Measurements from ENCODE around the gene MYO1D.
"Not testable (repeated sequence)": the region's sequence is repeated elsewhere in the genome, so short reads cannot be mapped to it uniquely, and the experiment has no call there.

The MYO1D gene

DNA sequence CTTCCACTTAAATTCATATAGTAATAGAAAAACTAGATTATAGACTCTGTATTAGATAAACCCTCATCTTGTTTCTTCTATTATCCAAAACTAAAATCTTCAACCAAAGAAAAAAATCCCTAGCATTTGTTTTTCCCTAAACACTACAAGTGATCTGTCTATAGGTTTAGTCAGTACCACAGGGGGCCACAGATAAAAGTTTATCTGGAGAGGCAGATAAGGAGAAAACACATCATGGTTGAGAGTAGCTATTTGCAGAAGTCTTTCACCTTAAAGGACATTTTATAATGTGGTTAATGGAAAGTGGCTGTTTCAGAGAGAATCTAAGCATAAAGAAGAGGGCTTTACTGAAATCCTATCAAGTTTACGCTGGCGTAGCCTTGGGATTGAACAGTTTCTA lies 230.0 kb downstream of the MYO1D start:
- DNase-seq: no peak
- Histone ChIP-seq H3K4me3 (ENCODE audit: low read depth, low read length) (no peak overlapping the region), H3K9me3 (ENCODE audit: severe bottlenecking) (peaks cover 3% of the 10 kb centered on the region), H3K36me3 (no peaks in the 10 kb centered on the region), H3K27me3 (ENCODE audit: insufficient read depth, low read depth, severe bottlenecking) (no peaks in the 10 kb centered on the region), H3K27ac (no peak overlapping the region)
- TF ChIP-seq, protein P1, sequence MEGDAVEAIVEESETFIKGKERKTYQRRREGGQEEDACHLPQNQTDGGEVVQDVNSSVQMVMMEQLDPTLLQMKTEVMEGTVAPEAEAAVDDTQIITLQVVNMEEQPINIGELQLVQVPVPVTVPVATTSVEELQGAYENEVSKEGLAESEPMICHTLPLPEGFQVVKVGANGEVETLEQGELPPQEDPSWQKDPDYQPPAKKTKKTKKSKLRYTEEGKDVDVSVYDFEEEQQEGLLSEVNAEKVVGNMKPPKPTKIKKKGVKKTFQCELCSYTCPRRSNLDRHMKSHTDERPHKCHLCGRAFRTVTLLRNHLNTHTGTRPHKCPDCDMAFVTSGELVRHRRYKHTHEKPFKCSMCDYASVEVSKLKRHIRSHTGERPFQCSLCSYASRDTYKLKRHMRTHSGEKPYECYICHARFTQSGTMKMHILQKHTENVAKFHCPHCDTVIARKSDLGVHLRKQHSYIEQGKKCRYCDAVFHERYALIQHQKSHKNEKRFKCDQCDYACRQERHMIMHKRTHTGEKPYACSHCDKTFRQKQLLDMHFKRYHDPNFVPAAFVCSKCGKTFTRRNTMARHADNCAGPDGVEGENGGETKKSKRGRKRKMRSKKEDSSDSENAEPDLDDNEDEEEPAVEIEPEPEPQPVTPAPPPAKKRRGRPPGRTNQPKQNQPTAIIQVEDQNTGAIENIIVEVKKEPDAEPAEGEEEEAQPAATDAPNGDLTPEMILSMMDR (IDR thresholded peaks at IDR 0.05; ENCODE audit: low read depth, low read length): no peak

DNA sequence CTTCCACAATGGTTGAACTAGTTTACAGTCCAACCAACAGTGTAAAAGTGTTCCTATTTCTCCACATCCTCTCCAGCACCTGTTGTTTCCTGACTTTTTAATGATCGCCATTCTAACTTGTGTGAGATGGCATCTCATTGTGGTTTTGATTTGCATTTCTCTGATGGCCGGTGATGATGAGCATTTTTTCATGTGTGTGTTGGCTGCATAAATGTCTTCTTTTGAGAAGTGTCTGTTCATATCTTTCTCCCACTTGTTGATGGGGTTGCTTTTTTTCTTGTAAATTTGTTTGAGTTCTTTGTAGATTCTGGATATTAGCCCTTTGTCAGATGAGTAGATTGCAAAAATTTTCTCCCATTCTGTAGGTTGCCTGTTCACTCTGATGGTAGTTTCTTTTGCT lies 235.4 kb downstream of the MYO1D start:
- not testable (repeated sequence) for H3K4me3 ChIP-seq (ENCODE audit: low read depth, low read length); H3K36me3 ChIP-seq; H3K27me3 ChIP-seq (ENCODE audit: insufficient read depth, low read depth, severe bottlenecking); H3K27ac ChIP-seq; DNase-seq; H3K9me3 ChIP-seq (ENCODE audit: severe bottlenecking)

DNA sequence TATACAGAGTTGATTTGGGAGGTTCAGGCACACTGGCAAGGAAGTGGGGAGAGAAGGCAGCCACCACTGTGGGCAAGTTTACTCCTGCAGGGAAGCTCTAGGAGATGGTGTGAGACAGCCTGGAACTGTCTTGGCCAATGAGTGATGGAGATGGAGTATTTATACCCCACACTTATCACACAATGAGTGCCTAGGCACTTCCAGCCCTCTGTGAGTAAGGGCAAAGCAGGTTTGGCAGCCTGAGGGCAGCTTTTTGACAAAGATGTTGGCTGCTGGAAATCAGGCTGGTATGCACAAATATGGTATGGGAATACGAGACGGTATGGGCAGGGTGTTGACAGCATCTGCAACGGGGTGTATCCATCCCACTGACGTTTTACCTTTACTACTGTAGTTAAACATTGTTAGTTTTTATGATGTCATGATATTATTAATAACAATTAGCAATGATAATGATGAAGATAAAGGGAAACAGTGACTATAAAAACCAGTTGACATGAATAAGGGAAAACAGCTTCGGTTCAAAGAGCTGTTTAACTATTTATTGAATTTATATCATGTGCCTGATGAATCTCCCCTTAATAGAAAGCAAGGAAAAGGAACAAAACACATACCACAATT lies 240.2 kb downstream of the MYO1D start:
- TF ChIP-seq, protein P1 (IDR thresholded peaks at IDR 0.05; ENCODE audit: low read depth, low read length): no peak
- no peaks in the 10 kb centered on the region for H3K27me3 ChIP-seq (ENCODE audit: insufficient read depth, low read depth, severe bottlenecking)
- DNase-seq: no peak
- H3K9me3 ChIP-seq (ENCODE audit: severe bottlenecking): no peaks in the 10 kb centered on the region
- H3K36me3 ChIP-seq: no peaks in the 10 kb centered on the region
- H3K4me3 ChIP-seq (ENCODE audit: low read depth, low read length): no peak overlapping the region
- H3K27ac ChIP-seq: no peak overlapping the region

DNA sequence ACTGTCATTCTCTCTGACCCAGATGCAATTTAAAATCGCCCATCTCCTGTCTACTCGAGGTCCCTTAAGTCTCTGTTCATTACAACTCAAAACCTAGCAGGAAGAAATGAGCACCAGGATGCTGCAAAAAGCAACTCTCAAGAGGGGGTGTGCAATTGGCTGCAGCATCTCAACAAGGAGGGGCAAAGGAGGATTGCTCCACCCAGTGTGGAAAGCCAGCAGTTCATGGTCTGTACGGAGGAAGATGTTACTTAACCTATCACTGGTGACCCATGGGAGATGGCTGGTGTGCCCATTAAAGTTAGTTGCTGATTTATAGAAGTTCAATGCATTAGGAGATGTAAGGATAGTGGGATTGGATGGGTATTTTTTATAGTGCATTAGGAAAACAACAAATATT lies 242.8 kb downstream of the MYO1D start:
- Histone ChIP-seq H3K4me3 (ENCODE audit: low read depth, low read length) (no peak overlapping the region), H3K36me3 (no peaks in the 10 kb centered on the region), H3K27me3 (ENCODE audit: insufficient read depth, low read depth, severe bottlenecking) (no peaks in the 10 kb centered on the region), H3K9me3 (ENCODE audit: severe bottlenecking) (no peaks in the 10 kb centered on the region), H3K27ac (no peak overlapping the region)
- TF ChIP-seq, protein P1 (IDR thresholded peaks at IDR 0.05; ENCODE audit: low read depth, low read length): no peak
- no peak for DNase-seq

DNA sequence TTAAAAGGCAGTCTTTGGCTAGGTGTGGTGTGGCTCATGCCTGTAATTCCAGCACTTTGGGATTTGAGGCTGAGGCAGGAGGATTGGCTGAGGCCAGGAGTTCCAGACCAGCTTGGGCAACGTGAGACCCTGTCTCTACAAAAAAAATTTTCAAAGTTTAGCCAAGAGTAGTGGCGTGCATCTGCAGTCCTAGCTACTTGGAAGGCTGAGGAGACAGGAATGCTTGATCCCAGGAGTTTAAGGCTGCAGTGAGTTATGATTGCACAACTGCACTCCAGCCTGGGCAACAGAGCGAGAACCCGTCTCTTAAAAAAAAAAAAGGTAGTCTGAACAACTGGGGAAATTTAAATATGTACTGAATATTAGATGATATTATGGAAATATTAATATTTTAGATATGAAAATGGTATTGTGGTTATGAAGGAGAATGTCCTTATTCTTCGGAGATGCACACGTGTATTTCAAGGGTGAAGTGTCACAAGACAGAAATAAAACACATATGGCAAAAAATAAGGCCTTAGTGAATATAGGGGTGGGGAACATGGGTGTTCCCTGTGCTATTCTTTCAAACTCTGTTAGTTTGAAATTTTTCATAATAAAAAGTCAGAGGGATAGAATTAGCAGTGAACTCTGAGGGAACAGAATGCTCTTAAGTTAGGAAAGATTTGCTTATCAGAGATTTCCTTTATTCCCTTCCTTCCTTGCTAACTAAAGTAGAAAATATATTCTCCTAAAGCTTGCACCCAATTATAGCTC lies 245.4 kb downstream of the MYO1D start:
- no peaks in the 10 kb centered on the region for H3K36me3 ChIP-seq
- H3K4me3 ChIP-seq (ENCODE audit: low read depth, low read length): no peak overlapping the region
- H3K9me3 ChIP-seq (ENCODE audit: severe bottlenecking): no peaks in the 10 kb centered on the region
- TF ChIP-seq, protein P1 (IDR thresholded peaks at IDR 0.05; ENCODE audit: low read depth, low read length): no peak
- no peak overlapping the region for H3K27ac ChIP-seq
- no peaks in the 10 kb centered on the region for H3K27me3 ChIP-seq (ENCODE audit: insufficient read depth, low read depth, severe bottlenecking)
- no peak for DNase-seq

DNA sequence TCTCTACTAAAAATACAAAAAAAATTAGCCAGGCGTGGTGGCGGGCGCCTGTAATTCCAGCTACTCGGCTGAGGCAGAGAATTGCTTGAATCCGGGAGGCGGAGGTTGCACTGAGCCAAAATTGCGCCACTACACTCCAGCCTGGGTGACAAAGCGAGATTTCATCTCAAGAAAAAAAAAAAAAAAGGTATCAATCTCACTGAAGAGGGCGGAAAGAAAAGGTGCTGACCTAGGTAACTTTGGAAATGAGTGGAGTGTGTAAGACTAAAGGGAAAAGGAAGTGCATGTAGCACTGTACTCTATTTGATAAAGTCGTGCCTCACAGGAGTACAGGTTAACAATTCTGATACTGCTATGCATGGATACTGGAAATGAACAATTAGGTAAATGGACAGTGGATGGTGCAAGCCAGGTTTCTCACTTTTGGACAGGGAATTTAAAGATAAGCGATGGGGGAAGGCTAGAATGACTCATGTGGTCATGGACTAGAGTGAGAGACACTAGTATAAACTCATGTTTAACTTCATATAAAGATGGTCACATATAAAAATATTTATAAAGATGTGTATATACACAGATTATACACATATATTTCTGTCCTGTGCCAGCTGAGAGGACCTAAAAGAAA lies 247.2 kb downstream of the MYO1D start:
- Histone ChIP-seq H3K36me3 (no peaks in the 10 kb centered on the region), H3K9me3 (ENCODE audit: severe bottlenecking) (no peaks in the 10 kb centered on the region), H3K27me3 (ENCODE audit: insufficient read depth, low read depth, severe bottlenecking) (no peaks in the 10 kb centered on the region), H3K27ac (no peak overlapping the region), H3K4me3 (ENCODE audit: low read depth, low read length) (no peak overlapping the region)
- TF ChIP-seq, protein P1 (IDR thresholded peaks at IDR 0.05; ENCODE audit: low read depth, low read length): no peak
- DNase-seq: no peak

Measured in WERI-Rb-1 (cell line).